HG03039 (cell line): ENCODE measurements around the gene AWAT2.

Experiments used
- ATAC-seq: cut with Tn5 transposase; IDR thresholded peaks from one replicate; pipeline ENCODE4 v1.9.1; 2021; ENCODE audit warnings: mild to moderate bottlenecking, moderate library complexity; ENCODE audit not compliant: unreplicated experiment

AWAT2 gene, protein sequence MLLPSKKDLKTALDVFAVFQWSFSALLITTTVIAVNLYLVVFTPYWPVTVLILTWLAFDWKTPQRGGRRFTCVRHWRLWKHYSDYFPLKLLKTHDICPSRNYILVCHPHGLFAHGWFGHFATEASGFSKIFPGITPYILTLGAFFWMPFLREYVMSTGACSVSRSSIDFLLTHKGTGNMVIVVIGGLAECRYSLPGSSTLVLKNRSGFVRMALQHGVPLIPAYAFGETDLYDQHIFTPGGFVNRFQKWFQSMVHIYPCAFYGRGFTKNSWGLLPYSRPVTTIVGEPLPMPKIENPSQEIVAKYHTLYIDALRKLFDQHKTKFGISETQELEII

DNA sequence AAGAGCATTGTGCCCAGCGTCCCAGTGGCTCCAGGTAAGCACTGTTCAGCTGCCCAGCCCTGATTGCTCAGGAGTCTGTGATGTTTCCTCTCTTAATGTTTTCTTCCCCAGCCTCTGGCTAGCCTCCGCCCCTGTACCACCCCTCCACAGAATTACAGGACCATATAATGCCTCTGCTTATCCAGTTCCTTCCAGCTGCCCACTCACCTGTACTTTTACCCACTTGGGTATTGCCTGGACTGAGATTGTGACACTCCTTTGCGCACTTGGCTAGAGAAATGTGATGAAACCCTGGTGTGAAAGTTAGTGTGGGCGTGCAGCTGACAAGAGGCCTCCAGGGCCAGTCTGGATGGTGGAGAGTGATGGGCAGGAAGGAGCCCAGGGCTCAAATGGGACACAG, at the start of gene AWAT2:
Gene AWAT2 (minus strand): TSS at position 14 of the 400 bp plus-strand sequence. CDS start 6 bp downstream, at position 8.
- ATAC-seq = no peak

DNA sequence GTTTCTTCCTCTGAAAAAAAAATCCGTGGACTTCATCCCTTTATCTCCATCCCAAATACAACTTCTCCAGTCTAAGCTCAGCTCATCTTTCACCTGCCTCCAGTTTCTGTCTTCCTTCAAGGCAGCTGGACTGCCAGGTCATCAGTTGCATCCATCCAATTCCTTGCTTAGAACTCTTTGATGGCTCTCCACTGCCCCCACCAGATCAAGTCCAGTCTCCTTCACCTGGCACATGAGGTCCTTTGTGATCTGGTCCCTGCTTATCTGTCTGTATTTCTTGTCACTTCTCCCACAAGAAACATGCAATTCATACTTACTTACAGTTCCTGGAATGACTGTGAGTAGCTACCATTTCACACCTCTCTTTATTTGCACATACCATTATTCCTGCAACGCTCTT, 46.3 kb upstream of the AWAT2 start:
- ATAC-seq = no peak

GRCh38 chrX:70092247-70092646, 42.5 kb upstream of the AWAT2 start:
- ATAC-seq = no peak

DNA sequence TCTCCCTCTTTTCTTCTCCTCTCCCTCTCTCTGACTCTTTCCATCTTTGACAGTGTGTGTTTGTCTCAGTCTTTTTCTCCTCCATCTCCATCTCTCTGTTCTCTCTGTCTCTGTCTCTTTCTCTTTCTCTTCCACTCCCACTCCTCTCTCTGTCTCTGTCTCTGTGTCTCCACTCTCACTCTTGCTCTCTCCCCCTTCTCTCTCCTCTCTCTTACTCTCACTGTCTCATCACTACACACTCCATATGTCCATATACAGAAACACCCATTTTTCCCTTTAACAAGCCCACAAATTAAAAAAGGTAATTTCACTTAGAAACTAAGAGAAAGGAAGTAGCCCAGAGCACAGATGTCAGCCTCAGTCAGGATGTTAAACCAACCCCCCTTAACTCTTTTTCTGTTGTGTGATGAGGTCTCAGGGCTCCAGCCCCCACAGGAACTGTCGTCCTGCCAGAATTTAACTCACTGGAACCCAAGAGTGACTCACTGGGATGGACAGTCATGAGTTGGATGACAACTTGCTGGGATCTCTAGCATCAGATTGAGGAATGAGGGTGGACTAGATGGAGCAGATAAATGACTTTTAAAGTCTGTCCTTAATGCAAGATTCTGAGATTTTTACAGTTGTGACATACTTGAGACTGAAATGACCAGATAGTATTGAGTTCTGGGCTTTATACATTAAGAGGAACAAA, 40.0 kb upstream of the AWAT2 start:
- no peak for ATAC-seq

DNA sequence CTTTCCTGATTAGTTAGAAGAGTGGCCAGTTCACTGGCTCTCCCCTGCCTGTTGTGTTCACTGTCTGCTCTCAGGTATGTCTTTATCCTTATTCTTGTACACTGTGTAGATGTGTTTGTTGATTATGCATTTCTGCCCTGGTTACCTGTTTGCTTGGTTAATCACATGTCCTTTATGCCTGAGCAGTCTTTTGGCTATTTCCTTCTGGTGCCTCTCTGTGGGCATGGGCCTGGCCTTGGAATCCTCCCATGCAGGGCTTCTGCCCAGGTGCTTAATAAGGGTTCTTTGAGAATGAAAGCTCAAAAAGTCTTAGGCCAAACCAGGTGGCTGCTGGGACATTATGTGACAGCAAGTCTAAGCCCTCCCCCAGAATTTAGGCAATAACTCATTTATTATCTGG, 39.0 kb upstream of the AWAT2 start:
- ATAC-seq = no peak

DNA sequence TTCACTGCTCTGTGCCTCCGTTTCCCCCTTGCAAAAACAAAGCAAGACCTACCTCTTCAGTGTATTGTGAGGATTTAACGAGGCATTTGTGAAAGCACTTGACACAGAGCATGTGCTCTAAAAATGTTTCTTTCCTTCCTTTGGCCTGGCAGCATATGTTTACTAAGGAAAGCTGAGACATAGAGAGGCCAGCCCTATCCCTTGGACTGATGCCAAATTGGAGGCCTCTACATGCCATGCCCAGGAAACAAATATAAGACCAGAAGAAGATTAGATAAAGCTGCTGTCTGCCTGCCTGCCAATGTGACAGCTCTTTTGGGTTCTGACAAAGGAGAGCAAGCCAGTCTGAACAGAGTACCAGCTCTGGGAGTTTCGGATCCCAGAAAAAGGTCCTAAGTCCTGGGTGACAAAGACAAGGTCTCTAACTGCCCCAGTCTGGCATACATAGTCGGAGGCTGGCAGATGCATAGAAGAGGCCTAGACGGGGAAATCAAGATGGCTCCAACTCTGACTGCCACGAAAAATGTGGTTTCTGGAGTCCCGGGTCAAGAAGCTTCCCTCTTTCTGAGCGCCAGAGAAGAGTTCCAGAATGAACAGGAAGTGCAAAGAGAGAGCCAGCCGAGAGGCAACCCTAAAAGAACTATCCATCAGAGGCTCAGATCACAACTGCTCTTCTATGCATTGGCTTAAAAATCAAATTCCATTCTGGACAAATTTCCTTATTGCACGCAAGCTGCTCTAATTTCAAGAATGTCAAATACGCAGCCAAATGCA, 38.3 kb upstream of the AWAT2 start:
- ATAC-seq = no peak

GRCh38 chrX:70084592-70085240, 35.0 kb upstream of the AWAT2 start:
- ATAC-seq = no peak

DNA sequence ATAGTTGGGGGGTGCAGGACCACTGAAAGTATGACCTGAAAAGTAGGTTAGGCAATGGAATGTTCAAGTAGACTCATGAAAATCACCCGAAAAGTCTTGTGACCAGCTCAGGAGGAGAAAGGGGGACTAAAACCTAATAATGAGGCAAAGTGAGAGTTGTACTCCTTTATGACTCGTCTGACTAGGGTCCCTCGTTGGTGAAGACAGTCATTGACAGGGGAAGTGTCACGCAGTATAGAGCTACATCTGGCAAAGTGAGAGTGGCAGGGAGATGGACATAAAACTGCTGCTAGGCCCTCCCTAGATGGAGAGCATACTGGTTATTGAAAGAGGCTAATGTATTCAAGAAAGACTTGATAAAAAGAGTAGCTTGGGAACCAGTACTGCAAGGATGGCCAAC, 33.0 kb upstream of the AWAT2 start:
- no peak for ATAC-seq

- ATAC-seq = no peak
Observed at GRCh38 chrX:70079870-70080269, 30.1 kb upstream of the AWAT2 start.

DNA sequence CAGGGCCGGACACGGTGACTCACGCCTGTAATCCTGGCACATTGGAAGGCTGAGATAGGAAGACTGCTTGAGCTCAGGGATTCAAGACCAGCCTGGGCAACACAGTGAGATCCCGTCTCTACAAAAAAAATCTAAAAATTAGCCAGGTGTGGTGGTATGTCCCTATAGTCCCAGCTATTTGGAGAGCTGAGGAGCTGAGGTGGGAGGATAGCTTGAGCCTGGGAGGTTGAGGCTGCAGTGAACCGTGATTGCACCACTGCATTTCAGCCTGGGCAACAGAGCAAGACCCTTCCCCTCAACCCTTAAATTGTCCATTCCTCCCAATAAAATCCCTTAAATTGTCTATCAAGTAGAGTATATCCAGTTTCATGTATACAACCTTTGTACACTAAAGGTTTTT, 29.6 kb upstream of the AWAT2 start:
- ATAC-seq = no peak

GRCh38 chrX:70066646-70067045, 16.9 kb upstream of the AWAT2 start:
- ATAC-seq = no peak

DNA sequence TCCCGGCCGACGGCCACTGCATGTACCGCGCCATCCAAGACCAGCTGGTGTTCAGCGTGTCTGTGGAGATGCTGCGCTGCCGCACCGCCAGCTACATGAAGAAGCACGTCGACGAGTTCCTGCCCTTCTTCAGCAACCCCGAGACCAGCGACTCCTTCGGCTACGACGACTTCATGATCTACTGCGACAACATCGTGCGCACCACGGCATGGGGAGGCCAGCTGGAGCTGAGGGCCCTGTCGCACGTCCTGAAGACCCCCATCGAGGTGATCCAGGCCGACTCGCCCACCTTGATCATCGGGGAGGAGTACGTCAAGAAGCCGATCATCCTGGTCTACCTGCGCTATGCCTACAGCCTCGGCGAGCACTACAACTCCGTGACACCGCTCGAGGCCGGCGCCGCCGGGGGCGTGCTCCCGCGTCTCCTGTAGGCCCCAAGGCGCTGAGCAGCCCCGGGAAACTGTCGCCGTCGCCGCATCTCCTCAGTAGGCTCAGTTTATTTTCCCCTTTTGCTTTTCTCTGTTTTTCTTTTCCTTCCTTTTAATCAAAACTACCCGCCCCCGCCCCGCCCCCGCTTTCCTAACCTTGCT, 13.3 kb upstream of the AWAT2 start:
- ATAC-seq = no peak

GRCh38 chrX:70062076-70062475, 12.3 kb upstream of the AWAT2 start, which contains the start of gene OTUD6A:
TSS of gene OTUD6A (plus strand) at chrX:70062457. CDS start at chrX:70062525, 68 bp downstream.
- ATAC-seq = no peak

- ATAC-seq = no peak
Observed at GRCh38 chrX:70054391-70054790, 4.7 kb upstream of the AWAT2 start.

DNA sequence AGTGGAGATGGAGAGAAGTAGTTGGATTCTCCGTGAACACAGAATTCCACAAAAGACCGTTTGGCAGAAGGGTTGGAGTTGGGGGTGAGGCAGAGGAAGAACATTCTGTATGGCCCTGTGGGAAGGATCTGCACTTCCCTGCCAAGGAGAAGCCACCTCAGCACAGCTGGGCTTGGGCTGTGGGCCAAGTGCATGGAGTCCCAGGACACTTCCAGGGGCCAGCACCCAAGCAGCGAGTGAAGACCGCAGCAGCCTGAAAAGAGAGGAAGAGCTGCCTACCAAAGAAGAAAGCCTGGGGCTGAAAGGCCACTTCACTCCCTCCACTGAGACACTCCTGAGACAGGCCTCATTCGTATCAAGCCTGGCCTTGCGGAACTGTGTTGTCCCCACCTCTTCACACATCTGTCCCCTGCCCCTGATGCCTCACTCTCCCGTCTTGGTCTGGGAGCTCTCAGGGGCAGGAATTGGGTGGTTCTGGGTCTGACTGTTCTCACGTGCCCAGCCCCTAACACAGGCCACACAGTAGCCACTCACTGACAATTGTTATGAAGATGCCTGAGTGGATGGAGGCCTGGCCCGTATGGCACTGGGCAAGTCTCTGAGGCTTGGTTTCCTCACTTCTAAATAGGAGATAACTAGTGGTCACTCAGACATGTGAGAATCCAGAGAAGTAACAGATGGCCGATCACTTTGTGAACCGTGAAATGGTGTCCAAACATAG, 3.3 kb upstream of the AWAT2 start:
- no peak for ATAC-seq

DNA sequence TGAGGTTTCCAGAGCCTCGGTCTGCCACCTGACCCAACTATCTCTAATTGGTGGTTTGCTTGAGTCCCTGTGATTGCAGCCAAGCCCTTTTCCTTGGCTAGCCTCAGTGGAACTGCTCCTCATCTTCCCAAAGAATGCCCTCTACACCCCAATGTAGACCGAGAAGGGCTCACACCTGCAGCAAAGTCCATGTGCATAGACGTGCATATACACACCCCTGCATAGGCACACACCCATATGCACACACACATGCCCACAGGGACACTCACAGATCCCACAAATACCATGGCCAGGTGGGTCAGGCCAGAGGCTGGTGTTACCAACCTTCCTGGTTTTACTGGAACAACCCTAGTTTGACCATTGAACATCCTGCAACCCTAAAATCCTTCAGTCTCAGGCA, 332 bp downstream of the AWAT2 start:
- no peak for ATAC-seq

DNA sequence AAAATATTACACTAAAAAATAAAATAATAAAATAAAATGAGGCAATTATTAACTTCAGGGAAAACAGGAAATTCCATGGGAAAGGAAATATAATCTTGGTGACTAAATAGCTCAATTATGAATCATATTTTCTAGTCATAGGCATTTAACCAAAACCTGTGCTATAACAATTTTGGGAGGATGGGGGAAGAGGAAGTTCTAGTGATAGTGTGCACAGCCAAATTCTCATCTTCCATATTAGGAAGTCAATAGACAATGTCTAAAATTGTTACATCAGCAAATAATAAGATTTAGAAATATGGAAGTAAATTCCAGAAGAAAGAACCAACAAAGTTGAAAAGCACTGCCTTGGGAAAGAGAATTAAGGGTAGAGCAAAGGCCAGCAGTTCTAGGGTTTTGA, 2.8 kb downstream of the AWAT2 start:
- no peak for ATAC-seq

DNA sequence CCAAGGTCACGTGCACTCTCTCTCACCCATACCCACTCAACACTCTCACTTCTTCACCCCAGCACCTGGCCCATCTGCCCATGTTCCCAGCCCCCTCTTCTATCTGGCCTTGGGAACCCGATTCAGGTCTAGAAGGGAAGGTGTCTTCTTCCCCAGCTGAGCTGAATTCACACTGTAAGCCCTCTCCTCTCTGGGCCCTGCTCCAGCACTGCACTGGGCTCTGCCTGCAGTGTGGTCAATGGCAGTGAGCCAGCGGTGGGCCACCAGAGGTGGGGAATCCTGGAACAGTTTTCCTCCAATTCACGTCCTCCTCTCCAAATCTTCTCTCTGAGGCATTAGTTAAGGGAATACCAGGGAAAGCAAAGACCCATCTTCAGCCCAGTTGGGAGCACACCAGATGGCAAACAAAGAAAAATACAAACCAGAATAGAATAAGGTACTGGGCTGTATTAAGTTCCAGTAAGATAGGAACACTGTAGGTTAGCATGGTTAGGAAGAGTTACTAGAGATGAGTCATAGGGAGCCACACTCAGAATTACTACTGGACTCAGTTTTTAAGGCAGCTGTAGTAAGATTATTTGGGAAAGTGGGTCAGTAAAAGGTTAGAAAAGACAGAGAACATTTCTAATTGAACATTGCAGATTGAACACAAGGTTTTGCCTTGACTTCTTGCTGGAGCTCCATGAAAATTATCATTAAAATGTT, 5.0 kb downstream of the AWAT2 start:
- no peak for ATAC-seq

DNA sequence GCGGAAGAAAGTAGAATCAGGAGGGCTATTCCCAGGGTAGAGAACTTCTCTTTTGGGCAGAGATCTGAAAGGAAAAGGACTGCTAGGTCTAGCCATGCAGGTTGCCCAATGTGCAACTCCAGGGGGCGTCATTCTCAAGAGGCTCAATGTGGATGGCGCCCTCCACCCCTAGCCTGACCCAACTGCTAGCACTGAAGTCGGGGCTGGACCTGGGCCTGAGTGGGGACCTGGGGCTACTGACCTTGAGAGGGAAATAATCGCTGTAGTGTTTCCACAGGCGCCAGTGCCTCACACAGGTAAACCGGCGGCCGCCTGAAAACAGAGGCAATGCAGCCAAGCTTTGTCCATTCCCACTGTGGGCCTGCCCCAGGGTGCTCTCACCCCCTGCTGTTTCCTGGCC, 6.1 kb downstream of the AWAT2 start:
- ATAC-seq = no peak
